GM19395 (cell line): ENCODE data around the gene LPCAT4.
"Not testable (repeated sequence)": the region's sequence is repeated elsewhere in the genome, so short reads cannot be mapped to it uniquely, and the experiment has no call there.

Source experiments
- ATAC-seq: cut with Tn5 transposase; IDR thresholded peaks from one replicate; pipeline ENCODE4 v1.9.1; 2021; ENCODE audit warnings: mild to moderate bottlenecking, moderate library complexity; ENCODE audit not compliant: unreplicated experiment

Gene LPCAT4

GRCh38 chr15:34362047-34362773 is 4.8 kb downstream of the LPCAT4 start:
- ATAC-seq: no peak

DNA sequence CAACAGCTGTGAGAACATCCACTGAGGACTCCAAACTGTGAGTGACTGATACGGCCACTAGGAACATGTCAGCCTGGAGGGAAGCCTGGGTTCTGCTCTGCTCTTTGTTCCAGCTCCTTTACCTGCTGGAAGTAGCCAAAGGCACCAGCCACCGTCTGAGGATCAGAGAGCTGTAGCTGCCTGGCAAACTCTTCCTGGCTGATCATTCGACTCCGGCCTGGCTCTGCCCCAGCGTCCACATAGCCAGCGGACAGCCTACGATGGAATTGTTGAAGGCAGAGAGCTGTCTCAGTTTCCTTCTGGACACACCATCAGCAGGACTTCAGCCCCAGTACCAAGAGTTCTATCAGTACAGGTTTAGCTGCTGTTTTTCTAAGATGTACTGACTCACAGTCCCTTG is 5.7 kb downstream of the LPCAT4 start:
- ATAC-seq: no peak

DNA sequence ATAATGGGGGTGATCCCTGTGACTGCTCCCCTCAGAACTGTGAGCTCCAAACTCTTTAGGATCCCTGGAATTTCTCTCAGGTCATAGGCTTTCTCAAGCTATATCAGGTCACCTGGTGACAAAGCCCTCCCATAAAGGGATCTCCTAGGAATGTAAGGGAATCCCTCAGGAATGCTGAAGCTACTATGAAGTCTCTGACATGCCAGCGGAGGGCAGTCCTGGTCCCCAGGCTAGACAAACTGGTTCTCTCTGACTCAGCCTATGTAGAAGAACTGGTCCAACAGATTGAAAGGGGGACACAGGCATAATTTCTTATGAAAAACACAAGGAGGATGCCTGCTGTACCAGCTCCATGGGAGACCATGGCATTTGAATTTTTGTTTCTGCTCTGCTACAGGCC is 6.7 kb downstream of the LPCAT4 start:
- no peak for ATAC-seq

DNA sequence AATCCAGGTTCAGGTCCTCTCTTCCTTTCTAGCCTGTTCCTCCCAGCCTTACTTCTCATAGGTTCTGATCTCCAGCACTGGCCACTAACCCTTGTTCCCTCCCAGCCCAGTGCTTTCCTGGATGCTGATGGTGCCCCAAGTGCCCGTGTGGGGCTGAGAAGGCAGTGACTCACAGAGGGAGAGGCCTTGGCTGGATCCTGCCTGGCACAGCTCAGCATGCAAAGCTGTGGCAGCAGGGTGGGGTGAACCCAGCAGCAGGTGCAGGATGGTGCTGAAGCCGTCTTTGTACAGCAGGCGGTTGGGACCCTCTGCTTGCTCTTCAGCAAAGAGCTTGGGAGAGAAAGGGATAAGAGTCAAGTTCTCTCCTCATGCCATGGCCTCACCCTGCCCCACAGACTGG is 7.6 kb downstream of the LPCAT4 start:
- no peak for ATAC-seq

DNA sequence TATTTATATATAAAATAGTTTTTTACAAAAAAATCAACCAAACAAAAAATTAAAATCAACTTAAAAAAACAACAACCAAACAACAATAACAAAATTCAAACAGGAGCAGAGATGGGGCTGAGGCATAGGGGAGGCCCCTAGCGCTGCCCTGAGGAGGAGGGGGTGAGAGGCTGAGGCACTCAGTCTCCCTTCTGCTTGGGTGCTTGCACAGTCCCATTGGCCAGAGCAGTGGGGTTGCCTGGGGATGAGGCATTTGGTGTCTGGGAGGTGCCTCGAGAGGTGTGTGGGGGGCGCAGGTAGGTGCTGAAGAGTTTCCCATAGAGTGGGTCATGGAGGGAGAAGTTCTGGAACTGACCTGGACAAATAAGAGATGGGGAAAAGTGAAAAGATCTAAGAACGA is 8.0 kb downstream of the LPCAT4 start:
- no peak for ATAC-seq

GRCh38 chr15:34358367-34358766 is 8.6 kb downstream of the LPCAT4 start:
- no peak for ATAC-seq

- no peak for ATAC-seq
Measured at GRCh38 chr15:34357653-34358052, 9.3 kb downstream of the LPCAT4 start.

GRCh38 chr15:34355241-34355640 is 11.8 kb downstream of the LPCAT4 start:
- no peak for ATAC-seq

DNA sequence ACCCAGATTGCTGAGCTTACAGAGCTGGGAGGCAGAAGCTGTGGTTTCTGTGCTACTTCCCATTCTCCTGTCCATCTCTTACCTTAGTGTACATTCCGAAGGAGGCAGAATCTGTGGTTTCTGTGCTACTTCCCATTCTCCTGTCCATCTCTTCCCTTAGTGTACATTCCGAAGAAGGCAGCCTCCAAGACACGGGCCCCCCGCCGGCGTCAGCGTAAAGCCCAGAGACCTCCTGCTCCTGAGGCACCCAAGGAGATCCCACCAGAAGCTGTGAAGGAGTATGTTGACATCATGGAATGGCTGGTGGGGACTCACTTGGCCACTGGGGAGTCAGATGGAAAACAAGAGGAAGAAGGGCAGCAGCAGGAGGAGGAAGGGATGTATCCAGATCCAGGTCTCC is 12.7 kb downstream of the LPCAT4 start:
- ATAC-seq: no peak

- no peak for ATAC-seq
Measured at GRCh38 chr15:34353627-34354026, 13.4 kb downstream of the LPCAT4 start.

DNA sequence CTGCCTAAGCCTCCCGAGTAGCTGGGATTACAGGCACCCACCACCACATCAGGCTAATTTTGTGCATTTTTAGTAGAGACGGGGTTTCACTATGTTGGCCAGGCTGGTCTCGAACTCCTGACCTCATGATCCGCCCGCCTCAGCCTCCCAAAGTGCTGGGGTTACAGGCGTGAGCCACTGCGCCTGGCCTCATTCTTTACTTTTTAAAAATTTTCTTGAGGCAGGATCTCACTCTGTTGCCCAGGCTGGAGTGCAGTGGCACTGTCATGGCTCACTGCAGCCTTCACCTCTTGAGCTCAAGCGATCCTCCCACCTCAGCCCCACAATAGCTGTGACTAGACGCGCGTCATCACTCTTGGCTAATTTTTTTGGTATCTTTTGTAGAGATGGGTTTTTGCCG is 14.0 kb downstream of the LPCAT4 start:
- not testable (repeated sequence) for ATAC-seq

DNA sequence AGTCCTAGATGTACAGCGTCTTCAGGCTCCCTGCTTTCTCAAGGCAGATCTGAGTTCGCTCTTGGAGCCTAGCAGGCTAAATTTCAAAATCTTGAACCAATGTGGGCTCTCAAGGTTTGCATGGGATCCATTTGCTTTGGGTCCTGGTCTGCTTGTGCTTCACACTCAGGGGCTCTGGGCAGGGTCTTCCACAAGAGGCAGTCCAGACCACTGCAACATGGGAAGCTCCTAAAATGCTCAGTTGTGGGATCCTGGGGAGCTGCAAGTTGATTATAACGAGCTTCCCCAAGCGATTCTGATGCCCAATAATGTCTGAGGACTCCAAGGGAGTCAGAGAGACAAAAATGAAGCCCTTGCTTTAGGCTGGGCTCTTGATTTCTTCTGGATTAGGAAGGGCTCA is 17.2 kb downstream of the LPCAT4 start:
- no peak for ATAC-seq

GRCh38 chr15:34348735-34349300 is 18.2 kb downstream of the LPCAT4 start:
- no peak for ATAC-seq

GRCh38 chr15:34347951-34348638 is 18.9 kb downstream of the LPCAT4 start:
- ATAC-seq: no peak

- peak; percentile 90 for ATAC-seq
Measured at GRCh38 chr15:34342737-34343575, 24.0 kb downstream of the LPCAT4 start, which contains the start of the genes NOP10 and NUTM1. NOP10 (minus strand) TSS chr15:34343136; CDS start chr15:34343073, 63 bp downstream. NUTM1 (plus strand) TSS chr15:34343315; CDS start chr15:34343697, 382 bp downstream.

- ATAC-seq: not testable (repeated sequence)
Measured at GRCh38 chr15:34342213-34342736, 24.7 kb downstream of the LPCAT4 start.

- ATAC-seq: no peak
Measured at GRCh38 chr15:34341381-34342212, 25.4 kb downstream of the LPCAT4 start.

DNA sequence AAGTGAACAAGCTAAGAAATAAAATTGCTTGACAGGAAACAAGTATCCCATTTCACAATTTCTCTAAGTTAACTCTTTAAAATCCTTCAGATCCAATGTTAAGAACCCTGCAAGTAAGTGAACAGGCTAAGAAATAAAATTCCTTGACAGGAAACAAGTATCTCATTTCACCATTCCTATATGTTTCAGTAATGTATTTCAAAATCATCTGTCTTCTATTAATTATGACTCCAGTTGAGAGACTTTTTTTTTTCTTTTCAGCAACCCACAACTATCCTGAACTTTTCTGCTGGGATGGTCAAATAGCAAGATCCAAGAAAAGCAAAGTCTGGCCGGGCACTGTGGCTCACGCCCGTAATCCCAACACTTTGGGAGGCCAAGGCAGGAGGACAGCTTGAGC is 27.1 kb downstream of the LPCAT4 start:
- ATAC-seq: no peak

DNA sequence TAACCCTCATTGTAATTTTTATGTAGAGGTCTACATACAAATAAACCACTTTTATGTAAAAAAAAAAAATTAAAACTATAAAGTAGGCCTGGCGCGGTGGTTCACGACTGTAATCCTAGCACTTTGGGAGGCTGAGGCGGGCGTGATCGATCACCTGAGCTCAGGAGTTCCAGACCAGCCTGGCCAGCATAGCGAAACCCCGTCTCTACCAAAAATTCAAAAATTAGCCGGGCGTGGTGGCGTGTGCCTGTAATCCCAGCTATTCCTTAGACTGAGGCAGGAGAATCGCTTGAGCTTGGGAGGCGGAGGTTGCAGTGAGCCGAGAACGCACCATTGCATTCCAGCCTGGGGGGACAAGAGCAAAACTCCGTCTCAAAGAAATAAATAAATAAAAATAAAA is 28.6 kb downstream of the LPCAT4 start:
- ATAC-seq: no peak
